Measurements from ENCODE around the gene NAV2. TPM values are rescaled to one million over a fixed set of nuclear protein-coding genes. Genes with fewer than 3 reads are reported as not detected.

The NAV2 gene
- total and polyA plus RNA-seq, 2 experiments from 2014 or later: 26.0 to 45.0 TPM

DNA sequence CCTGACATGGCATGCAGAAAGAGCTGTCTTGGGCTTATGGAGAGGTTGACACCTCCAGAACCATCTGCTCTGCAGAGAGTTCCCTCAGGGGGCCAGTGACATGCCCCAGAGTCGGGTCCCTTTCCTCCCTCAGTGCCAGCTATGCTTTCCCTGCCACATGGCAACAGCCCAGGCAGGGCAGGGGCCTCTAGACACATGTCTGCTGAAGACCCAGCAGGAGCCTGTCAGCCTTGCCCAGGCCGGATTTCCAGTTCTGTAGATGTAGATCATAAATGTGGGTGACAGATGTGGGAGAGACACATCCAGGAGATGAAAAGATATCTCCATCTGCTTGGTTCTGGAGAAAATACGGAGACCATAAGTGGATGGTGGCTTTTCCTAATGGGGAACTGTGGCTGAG is 25.5 kb downstream of the NAV2 start (continued):
- TF ChIP-seq, protein P1, sequence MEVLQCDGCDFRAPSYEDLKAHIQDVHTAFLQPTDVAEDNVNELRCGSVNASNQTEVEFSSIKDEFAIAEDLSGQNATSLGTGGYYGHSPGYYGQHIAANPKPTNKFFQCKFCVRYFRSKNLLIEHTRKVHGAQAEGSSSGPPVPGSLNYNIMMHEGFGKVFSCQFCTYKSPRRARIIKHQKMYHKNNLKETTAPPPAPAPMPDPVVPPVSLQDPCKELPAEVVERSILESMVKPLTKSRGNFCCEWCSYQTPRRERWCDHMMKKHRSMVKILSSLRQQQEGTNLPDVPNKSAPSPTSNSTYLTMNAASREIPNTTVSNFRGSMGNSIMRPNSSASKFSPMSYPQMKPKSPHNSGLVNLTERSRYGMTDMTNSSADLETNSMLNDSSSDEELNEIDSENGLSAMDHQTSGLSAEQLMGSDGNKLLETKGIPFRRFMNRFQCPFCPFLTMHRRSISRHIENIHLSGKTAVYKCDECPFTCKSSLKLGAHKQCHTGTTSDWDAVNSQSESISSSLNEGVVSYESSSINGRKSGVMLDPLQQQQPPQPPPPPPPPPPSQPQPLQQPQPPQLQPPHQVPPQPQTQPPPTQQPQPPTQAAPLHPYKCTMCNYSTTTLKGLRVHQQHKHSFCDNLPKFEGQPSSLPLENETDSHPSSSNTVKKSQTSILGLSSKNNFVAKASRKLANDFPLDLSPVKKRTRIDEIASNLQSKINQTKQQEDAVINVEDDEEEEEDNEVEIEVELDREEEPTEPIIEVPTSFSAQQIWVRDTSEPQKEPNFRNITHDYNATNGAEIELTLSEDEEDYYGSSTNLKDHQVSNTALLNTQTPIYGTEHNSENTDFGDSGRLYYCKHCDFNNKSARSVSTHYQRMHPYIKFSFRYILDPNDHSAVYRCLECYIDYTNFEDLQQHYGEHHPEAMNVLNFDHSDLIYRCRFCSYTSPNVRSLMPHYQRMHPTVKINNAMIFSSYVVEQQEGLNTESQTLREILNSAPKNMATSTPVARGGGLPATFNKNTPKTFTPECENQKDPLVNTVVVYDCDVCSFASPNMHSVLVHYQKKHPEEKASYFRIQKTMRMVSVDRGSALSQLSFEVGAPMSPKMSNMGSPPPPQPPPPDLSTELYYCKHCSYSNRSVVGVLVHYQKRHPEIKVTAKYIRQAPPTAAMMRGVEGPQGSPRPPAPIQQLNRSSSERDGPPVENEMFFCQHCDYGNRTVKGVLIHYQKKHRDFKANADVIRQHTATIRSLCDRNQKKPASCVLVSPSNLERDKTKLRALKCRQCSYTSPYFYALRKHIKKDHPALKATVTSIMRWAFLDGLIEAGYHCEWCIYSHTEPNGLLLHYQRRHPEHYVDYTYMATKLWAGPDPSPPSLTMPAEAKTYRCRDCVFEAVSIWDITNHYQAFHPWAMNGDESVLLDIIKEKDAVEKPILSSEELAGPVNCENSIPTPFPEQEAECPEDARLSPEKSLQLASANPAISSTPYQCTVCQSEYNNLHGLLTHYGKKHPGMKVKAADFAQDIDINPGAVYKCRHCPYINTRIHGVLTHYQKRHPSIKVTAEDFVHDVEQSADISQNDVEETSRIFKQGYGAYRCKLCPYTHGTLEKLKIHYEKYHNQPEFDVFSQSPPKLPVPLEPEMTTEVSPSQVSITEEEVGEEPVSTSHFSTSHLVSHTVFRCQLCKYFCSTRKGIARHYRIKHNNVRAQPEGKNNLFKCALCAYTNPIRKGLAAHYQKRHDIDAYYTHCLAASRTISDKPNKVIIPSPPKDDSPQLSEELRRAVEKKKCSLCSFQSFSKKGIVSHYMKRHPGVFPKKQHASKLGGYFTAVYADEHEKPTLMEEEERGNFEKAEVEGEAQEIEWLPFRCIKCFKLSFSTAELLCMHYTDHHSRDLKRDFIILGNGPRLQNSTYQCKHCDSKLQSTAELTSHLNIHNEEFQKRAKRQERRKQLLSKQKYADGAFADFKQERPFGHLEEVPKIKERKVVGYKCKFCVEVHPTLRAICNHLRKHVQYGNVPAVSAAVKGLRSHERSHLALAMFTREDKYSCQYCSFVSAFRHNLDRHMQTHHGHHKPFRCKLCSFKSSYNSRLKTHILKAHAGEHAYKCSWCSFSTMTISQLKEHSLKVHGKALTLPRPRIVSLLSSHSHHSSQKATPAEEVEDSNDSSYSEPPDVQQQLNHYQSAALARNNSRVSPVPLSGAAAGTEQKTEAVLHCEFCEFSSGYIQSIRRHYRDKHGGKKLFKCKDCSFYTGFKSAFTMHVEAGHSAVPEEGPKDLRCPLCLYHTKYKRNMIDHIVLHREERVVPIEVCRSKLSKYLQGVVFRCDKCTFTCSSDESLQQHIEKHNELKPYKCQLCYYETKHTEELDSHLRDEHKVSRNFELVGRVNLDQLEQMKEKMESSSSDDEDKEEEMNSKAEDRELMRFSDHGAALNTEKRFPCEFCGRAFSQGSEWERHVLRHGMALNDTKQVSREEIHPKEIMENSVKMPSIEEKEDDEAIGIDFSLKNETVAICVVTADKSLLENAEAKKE (CRISPR knock-in tag; IDR thresholded peaks at IDR 0.05): no peak
- TF ChIP-seq NANOG (IDR thresholded peaks at IDR 0.05; ENCODE audit: borderline replicate concordance): no peak
- TF ChIP-seq ZNF114 (CRISPR knock-in tag; IDR thresholded peaks at IDR 0.05): no peak
- TF ChIP-seq EZH2 (IDR thresholded peaks at IDR 0.05; ENCODE audit: low read depth, unreplicated experiment): no peak
- TF ChIP-seq EZH2phosphoT487 (IDR thresholded peaks at IDR 0.05; ENCODE audit: unreplicated experiment): no peak
- no peak for TF ChIP-seq POLR2AphosphoS5 (IDR thresholded peaks at IDR 0.05; ENCODE audit: low read depth)
- TF ChIP-seq ZNF331 (CRISPR knock-in tag; IDR thresholded peaks at IDR 0.05; ENCODE audit: low read depth): no peak
- TF ChIP-seq CREB1 (CRISPR knock-in tag; IDR thresholded peaks at IDR 0.05; ENCODE audit: low read depth): no peak
- TF ChIP-seq STAT1 (IDR thresholded peaks at IDR 0.05; ENCODE audit: unreplicated experiment): no peak
- no peak for TF ChIP-seq JUNB (IDR thresholded peaks at IDR 0.05; ENCODE audit: unreplicated experiment)

DNA sequence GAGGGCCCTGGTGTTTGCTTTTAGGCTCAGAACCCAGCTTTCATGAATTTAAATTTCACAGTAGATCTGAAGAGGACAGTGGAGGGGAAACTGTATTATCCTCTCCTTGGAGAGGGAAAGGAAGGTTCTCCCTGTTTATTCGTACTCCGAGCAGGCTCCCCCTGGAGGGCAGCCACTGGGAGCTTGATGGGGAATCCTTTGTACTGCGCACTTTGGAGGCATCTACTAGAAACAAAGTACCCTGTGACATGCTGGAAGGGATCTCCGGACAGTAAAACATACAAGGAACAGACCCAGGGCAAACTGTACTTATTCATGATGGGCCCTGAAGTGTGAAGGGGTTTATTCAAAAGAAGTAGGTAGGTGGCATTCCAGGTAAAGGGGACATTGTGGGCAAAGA is 27.2 kb downstream of the NAV2 start:
- Histone ChIP-seq H3K36me3 (ENCODE audit: insufficient read depth) (no peaks in the 10 kb centered on the region), H2AFZ (peak overlapping the region; percentile 64), H3K4me3 (no peak overlapping the region), H3K27ac (ENCODE audit: low read depth) (no peak overlapping the region), H3K9me2 (ENCODE audit: insufficient read depth) (no peaks in the 10 kb centered on the region), H3K79me2 (replicated peaks; ENCODE audit: insufficient read depth) (no peaks in the 10 kb centered on the region), H3K4me2 (0 out of 2 replicates have a peak overlapping the region, but pooled peaks have one; percentile 3), H3K27me3 (ENCODE audit: insufficient read depth) (no peaks in the 10 kb centered on the region), H4K20me1 (replicated peaks; ENCODE audit: insufficient read depth) (no peaks in the 10 kb centered on the region), H3F3A (replicated peaks; ENCODE audit: low read depth) (no peaks in the 10 kb centered on the region), H3K4me1 (ENCODE audit: insufficient read depth) (peaks cover 20% of the 10 kb centered on the region)
- DNase-seq (ENCODE audit: low spot score) (peak; percentile 66), ATAC-seq (peak; percentile 79)
- Mint-ChIP-seq H3K27me3 (ENCODE audit: insufficient read depth, low read depth, poor library complexity) (peaks cover 2% of the 10 kb centered on the region), H3K36me3 (ENCODE audit: low read depth) (no peaks in the 10 kb centered on the region), H3K27ac (no peak overlapping the region), H3K4me3 (no peak overlapping the region), H3K9me3 (peaks cover 2% of the 10 kb centered on the region; the same call in 1 of the 3 replicates), H3K4me1 (peaks cover 27% of the 10 kb centered on the region)
- TF ChIP-seq, protein P2, sequence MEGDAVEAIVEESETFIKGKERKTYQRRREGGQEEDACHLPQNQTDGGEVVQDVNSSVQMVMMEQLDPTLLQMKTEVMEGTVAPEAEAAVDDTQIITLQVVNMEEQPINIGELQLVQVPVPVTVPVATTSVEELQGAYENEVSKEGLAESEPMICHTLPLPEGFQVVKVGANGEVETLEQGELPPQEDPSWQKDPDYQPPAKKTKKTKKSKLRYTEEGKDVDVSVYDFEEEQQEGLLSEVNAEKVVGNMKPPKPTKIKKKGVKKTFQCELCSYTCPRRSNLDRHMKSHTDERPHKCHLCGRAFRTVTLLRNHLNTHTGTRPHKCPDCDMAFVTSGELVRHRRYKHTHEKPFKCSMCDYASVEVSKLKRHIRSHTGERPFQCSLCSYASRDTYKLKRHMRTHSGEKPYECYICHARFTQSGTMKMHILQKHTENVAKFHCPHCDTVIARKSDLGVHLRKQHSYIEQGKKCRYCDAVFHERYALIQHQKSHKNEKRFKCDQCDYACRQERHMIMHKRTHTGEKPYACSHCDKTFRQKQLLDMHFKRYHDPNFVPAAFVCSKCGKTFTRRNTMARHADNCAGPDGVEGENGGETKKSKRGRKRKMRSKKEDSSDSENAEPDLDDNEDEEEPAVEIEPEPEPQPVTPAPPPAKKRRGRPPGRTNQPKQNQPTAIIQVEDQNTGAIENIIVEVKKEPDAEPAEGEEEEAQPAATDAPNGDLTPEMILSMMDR (conservative IDR thresholded peaks at IDR 0.05; ENCODE audit: low read depth in 2 of 2): peak; percentile 55 to 66

All from GM23338 (cell line).